ENCODE data around the gene PARP2.

GRCh38 chr14:20397511-20397910 lies 54.1 kb downstream of the PARP2 start:
- TF ChIP-seq CTCF (IDR thresholded peaks at IDR 0.05) (no peak), POLR2A (IDR thresholded peaks at IDR 0.05) (no peak)
